H1 (cell line): ENCODE data around the gene ZNF705A. TPM values are rescaled to one million over a fixed set of nuclear protein-coding genes. Genes with fewer than 3 reads are reported as not detected.

Experiments used
- CTCF ChIA-PET: fragments of 300-600 bp; sonication (Branson Sonifier 250); formaldehyde crosslinking; loops from one replicate; lab custom pipeline; 2021; ENCODE audit not compliant: partially characterized antibody; lab: Charles Lee
- POLR2A ChIA-PET: fragments of 300-600 bp; sonication (Branson Sonifier 250); formaldehyde crosslinking; loops from one replicate; lab custom pipeline; 2021; ENCODE audit warnings: inconsistent platforms; ENCODE audit not compliant: partially characterized antibody; lab: Charles Lee
- DNase-seq, 2 experiments: peaks; one replicate each; pipeline versions ENCODE4 v3.0.0 to v3.0.0-alpha.2; 2010 to 2022; ENCODE audit warnings: low spot score in 2 of 2, low read depth in 1 of 2, mixed read lengths in 1 of 2
- FAIRE-seq: peaks from 2 replicates; lab custom pipeline; 2011; peaks lifted over from hg19 to GRCh38; lab: Jason Lieb, UNC
- H2AFZ ChIP-seq: 2 replicates; pipeline ENCODE4 v1.8.1; 2012; ENCODE audit warnings: low read length, inconsistent platforms
- H2AK5ac ChIP-seq: 2 replicates; pipeline ENCODE4 v1.6.1; 2013; ENCODE audit warnings: low read depth, low read length
- H2BK120ac ChIP-seq: replicated peaks from 2 replicates; pipeline ENCODE3; 2013; ENCODE audit warnings: low read depth, low read length, inconsistent platforms
- H2BK12ac ChIP-seq: 2 replicates; pipeline ENCODE4 v1.6.1; 2013; ENCODE audit warnings: low read depth, low read length
- H2BK15ac ChIP-seq: 2 replicates; pipeline ENCODE4 v1.6.1; 2013; ENCODE audit warnings: low read length
- H2BK20ac ChIP-seq: 2 replicates; pipeline ENCODE4 v1.6.1; 2013; ENCODE audit warnings: low read length
- H2BK5ac ChIP-seq: 2 replicates; pipeline ENCODE4 v1.6.1; 2013; ENCODE audit warnings: low read depth, low read length
- H3K14ac ChIP-seq: 2 replicates; pipeline ENCODE4 v1.6.1; 2013; ENCODE audit warnings: inconsistent platforms; ENCODE audit not compliant: insufficient read length
- H3K18ac ChIP-seq: 2 replicates; pipeline ENCODE4 v1.6.1; 2013; ENCODE audit warnings: low read length; ENCODE audit errors: extremely low read depth
- H3K23ac ChIP-seq: 2 replicates; pipeline ENCODE4 v1.6.1; 2013; ENCODE audit warnings: inconsistent platforms; ENCODE audit not compliant: insufficient read length
- H3K23me2 ChIP-seq: 2 replicates; pipeline ENCODE4 v1.6.1; 2013; ENCODE audit warnings: low read depth, low read length
- H3K27ac ChIP-seq: 2 replicates; pipeline ENCODE4 v1.6.1; 2011; ENCODE audit warnings: low read depth, low read length, inconsistent platforms
- H3K27me3 ChIP-seq, 4 experiments: replicated peaks in 1 of 4; 1 replicate in 1 of 4; 2 replicates in 3 of 4; pipeline versions ENCODE4 v1.6.1 to v1.8.1; 2011 to 2013; ENCODE audit warnings: low read length in 3 of 4, mild to moderate bottlenecking in 3 of 4, inconsistent platforms in 2 of 4, mixed read lengths in 2 of 4, moderate library complexity in 1 of 4; ENCODE audit not compliant: control insufficient read depth in 3 of 4, insufficient read depth in 3 of 4; ENCODE audit errors: extremely low read depth in 1 of 4
- H3K36me3 ChIP-seq, 4 experiments: 2 replicates each; pipeline versions ENCODE4 v1.6.1 to v1.8.1; 2011 to 2013; ENCODE audit warnings: mild to moderate bottlenecking in 4 of 4, low read length in 3 of 4, moderate library complexity in 2 of 4, control low read depth in 1 of 4, inconsistent platforms in 1 of 4; ENCODE audit not compliant: insufficient read depth in 4 of 4, control insufficient read depth in 2 of 4
- H3K4ac ChIP-seq: replicated peaks from 2 replicates; pipeline ENCODE3; 2013; ENCODE audit warnings: low read length, low read depth, mixed read lengths, inconsistent platforms; ENCODE audit not compliant: insufficient read length
- H3K4me1 ChIP-seq, 4 experiments: replicated peaks in 1 of 4; 1 replicate in 1 of 4; 2 replicates in 3 of 4; pipeline versions ENCODE4 v1.6.1 to v1.8.1; 2011 to 2013; ENCODE audit warnings: low read length in 3 of 4, inconsistent platforms in 2 of 4, mixed read lengths in 1 of 4; ENCODE audit not compliant: insufficient read depth in 4 of 4, control insufficient read depth in 3 of 4
- H3K4me2 ChIP-seq, 2 experiments: 2 replicates each; pipeline versions ENCODE4 v1.6.1 to v1.8.1; 2011 to 2013; ENCODE audit warnings: low read depth in 2 of 2, low read length in 2 of 2, control low read depth in 1 of 2, inconsistent platforms in 1 of 2, mild to moderate bottlenecking in 1 of 2; ENCODE audit not compliant: insufficient read depth in 1 of 2
- H3K4me3 ChIP-seq, 4 experiments: fragments of 200-600, 300-600 bp in 1 of 4; sonication (generic), shearing (Covaris generic), sonication (Bioruptor Twin) in 1 of 4; 2 replicates each; pipeline versions ENCODE4 v1.5.1 to v1.8.1; 2011 to 2016; ENCODE audit warnings: low read length in 4 of 4, low read depth in 3 of 4, control low read depth in 2 of 4, inconsistent platforms in 2 of 4, mild to moderate bottlenecking in 2 of 4, mixed read lengths in 1 of 4, moderate library complexity in 1 of 4; ENCODE audit not compliant: insufficient read depth in 2 of 4; ENCODE audit errors: extremely low read depth in 1 of 4
- H3K56ac ChIP-seq: replicated peaks from 2 replicates; pipeline ENCODE3; 2013; ENCODE audit warnings: low read depth, mild to moderate bottlenecking, mixed read lengths, low read length, inconsistent platforms; ENCODE audit not compliant: insufficient read length
- H3K79me1 ChIP-seq: 2 replicates; pipeline ENCODE4 v1.6.1; 2013; ENCODE audit warnings: low read depth, low read length, control low read depth
- H3K79me2 ChIP-seq, 2 experiments: 2 replicates each; pipeline versions ENCODE4 v1.6.1 to v1.8.1; 2012 to 2013; ENCODE audit warnings: low read length in 2 of 2, mild to moderate bottlenecking in 2 of 2, inconsistent platforms in 1 of 2; ENCODE audit not compliant: insufficient read depth in 2 of 2, control insufficient read depth in 1 of 2
- H3K9ac ChIP-seq, 4 experiments: replicated peaks in 1 of 4; 1 replicate in 1 of 4; 2 replicates in 3 of 4; pipeline versions ENCODE4 v1.6.1 to v1.8.1; 2011 to 2013; ENCODE audit warnings: low read depth in 3 of 4, low read length in 3 of 4, control low read depth in 2 of 4, mild to moderate bottlenecking in 2 of 4, moderate library complexity in 2 of 4, inconsistent platforms in 1 of 4; ENCODE audit errors: extremely low read depth in 1 of 4
- H3K9me3 ChIP-seq, 2 experiments: 2 replicates each; pipeline versions ENCODE4 v1.6.1 to v1.8.1; 2012 to 2013; ENCODE audit warnings: mild to moderate bottlenecking in 2 of 2, moderate library complexity in 2 of 2, control low read depth in 1 of 2, inconsistent platforms in 1 of 2, low read depth in 1 of 2, low read length in 1 of 2, mixed read lengths in 1 of 2; ENCODE audit not compliant: insufficient read depth in 2 of 2
- H4K20me1 ChIP-seq, 2 experiments: replicated peaks in 1 of 2; 2 replicates each; pipeline versions ENCODE3 to v1.8.1; 2011 to 2013; ENCODE audit warnings: inconsistent platforms in 2 of 2, low read length in 2 of 2, mild to moderate bottlenecking in 1 of 2; ENCODE audit not compliant: insufficient read depth in 2 of 2, control insufficient read depth in 1 of 2
- H4K5ac ChIP-seq: 2 replicates; pipeline ENCODE4 v1.6.1; 2013; ENCODE audit warnings: low read length, low read depth, mixed read lengths, inconsistent platforms; ENCODE audit not compliant: insufficient read length
- H4K8ac ChIP-seq: 2 replicates; pipeline ENCODE4 v1.8.0; 2013; ENCODE audit warnings: mild to moderate bottlenecking, moderate library complexity, low read length, inconsistent platforms; ENCODE audit not compliant: insufficient read depth; ENCODE audit errors: extremely low read depth
- H4K91ac ChIP-seq: replicated peaks from 2 replicates; pipeline ENCODE3; 2013; ENCODE audit warnings: low read length, mixed read lengths, inconsistent platforms; ENCODE audit not compliant: insufficient read length
- ATF3 ChIP-seq: IDR thresholded peaks from 2 replicates; pipeline ENCODE4 v1.6.1; 2011; ENCODE audit warnings: low read depth, mild to moderate bottlenecking, low read length; ENCODE audit not compliant: insufficient read depth
- CBX5 ChIP-seq: fragments of 300-800, 300-1000 bp; sonication (generic); IDR thresholded peaks from 2 replicates; pipeline ENCODE4 v1.7.1; 2016; ENCODE audit warnings: antibody characterized with exemption, low read length, low read depth
- CEBPB ChIP-seq: IDR thresholded peaks from 2 replicates; pipeline ENCODE4 v1.6.1; 2012; ENCODE audit warnings: low read depth, low read length
- EP300 ChIP-seq, 2 experiments: IDR thresholded peaks; 1 replicate in 1 of 2; 2 replicates in 1 of 2; pipeline ENCODE4 v1.6.1; 2011 to 2012; ENCODE audit warnings: low read depth in 2 of 2, low read length in 2 of 2, mild to moderate bottlenecking in 2 of 2, borderline replicate concordance in 1 of 2, inconsistent platforms in 1 of 2, moderate library complexity in 1 of 2
- FOSL1 ChIP-seq: IDR thresholded peaks from 2 replicates; pipeline ENCODE4 v1.6.1; 2011; ENCODE audit warnings: mild to moderate bottlenecking, low read depth, low read length, moderate library complexity; ENCODE audit not compliant: insufficient read depth
- POLR2A ChIP-seq, 2 experiments: IDR thresholded peaks; 1 replicate in 1 of 2; 2 replicates in 1 of 2; pipeline ENCODE4 v1.6.1; 2011; ENCODE audit warnings: low read depth in 2 of 2, low read length in 2 of 2, mild to moderate bottlenecking in 2 of 2; ENCODE audit errors: control extremely low read depth in 1 of 2
- POU5F1 ChIP-seq: IDR thresholded peaks from 2 replicates; pipeline ENCODE4 v1.6.1; 2011; ENCODE audit warnings: low read depth, mild to moderate bottlenecking, low read length, moderate library complexity
- RBBP5 ChIP-seq: IDR thresholded peaks from 2 replicates; pipeline ENCODE4 v1.7.1; 2012; ENCODE audit warnings: low read depth, mild to moderate bottlenecking, inconsistent platforms, low read length, moderate library complexity, borderline replicate concordance
- RXRA ChIP-seq: IDR thresholded peaks from 2 replicates; pipeline ENCODE4 v1.6.1; 2011; ENCODE audit warnings: low read depth, mild to moderate bottlenecking, low read length, moderate library complexity; ENCODE audit not compliant: insufficient read depth
- SP1 ChIP-seq: IDR thresholded peaks from 2 replicates; pipeline ENCODE4 v1.6.1; 2011; ENCODE audit warnings: low read depth, low read length
- SUZ12 ChIP-seq: fragments of 200-600 bp; sonication (generic); IDR thresholded peaks from 2 replicates; pipeline ENCODE4 v1.6.1; 2012; ENCODE audit warnings: mild to moderate bottlenecking, inconsistent platforms, low read length, moderate library complexity, mixed read lengths
- TAF7 ChIP-seq: optimal IDR thresholded peaks from 2 replicates; pipeline ENCODE3; 2011; ENCODE audit warnings: low read depth, mild to moderate bottlenecking, inconsistent platforms, low read length, moderate library complexity, borderline replicate concordance
- TEAD4 ChIP-seq: IDR thresholded peaks from 2 replicates; pipeline ENCODE4 v1.6.1; 2012; ENCODE audit warnings: low read depth, low read length, inconsistent platforms, mixed read lengths
- USF2 ChIP-seq: IDR thresholded peaks from 2 replicates; pipeline ENCODE4 v1.6.1; 2011; ENCODE audit warnings: low read length, improper control_type of control experiment
- polyA plus RNA-seq, 7 experiments: library from polyadenylated mRNA; depleted of rRNA in 3 of 7; stranded (reverse) in 5 of 7; unstranded in 2 of 7; fragments of >200 nt in 5 of 7; fragments of 200-250 nt in 2 of 7; gene quantifications; 1 replicate in 5 of 7; 2 replicates in 1 of 7; 4 replicates in 1 of 7; pipeline versions ENCODE4 v1.2.1 to v1.2.3, GENCODE V29; 2011 to 2013; ENCODE audit warnings: missing spikeins in 2 of 7, mixed read lengths in 2 of 7
- total RNA-seq: library from RNA; stranded (reverse); fragmentation: NEBNext Ultra II Directional; extraction: Animal tissue kit (Norgen Biotek cat#: 25700); gene quantifications from 2 replicates; pipeline ENCODE4 v1.2.1, GENCODE V29; 2021

ZNF705A gene
- total and polyA plus RNA-seq, 2 of the 8 experiments (the other 6 are each of a cell fraction or from before 2014, with no cell fraction given), result not detected

GRCh38 chr12:8154526-8154925 is 2.3 kb upstream of the ZNF705A start:
- H2AK5ac ChIP-seq, result no peak overlapping the region
- H3K27me3 ChIP-seq, result no peaks in the 10 kb centered on the region
- H3K23ac ChIP-seq, result no peak overlapping the region
- no peak overlapping the region for H2BK20ac ChIP-seq
- ChIA-PET POLR2A (no interaction called here), CTCF (no interaction called here)
- H3K9ac ChIP-seq, result no peak overlapping the region
- no peak overlapping the region for H2BK15ac ChIP-seq
- no peak for FAIRE-seq
- H2BK12ac ChIP-seq, result no peak overlapping the region
- no peaks in the 10 kb centered on the region for H3K36me3 ChIP-seq
- no peaks in the 10 kb centered on the region for H3K23me2 ChIP-seq
- H3K4me3 ChIP-seq, result no peak overlapping the region
- H3K27ac ChIP-seq, result no peak overlapping the region
- H4K5ac ChIP-seq, result no peak overlapping the region
- no peak overlapping the region for H4K91ac ChIP-seq
- H4K8ac ChIP-seq, result no peak overlapping the region
- H3K79me1 ChIP-seq, result no peaks in the 10 kb centered on the region
- no peak overlapping the region for H3K4ac ChIP-seq
- H3K79me2 ChIP-seq, result no peaks in the 10 kb centered on the region
- H3K56ac ChIP-seq, result no peak overlapping the region
- H3K9me3 ChIP-seq, result no peaks in the 10 kb centered on the region
- DNase-seq, result no peak
- no peak overlapping the region for H2AFZ ChIP-seq
- no peak overlapping the region for H3K18ac ChIP-seq
- no peak overlapping the region for H2BK5ac ChIP-seq
- no peak overlapping the region for H3K4me2 ChIP-seq
- H4K20me1 ChIP-seq, result no peaks in the 10 kb centered on the region
- no peak overlapping the region for H3K14ac ChIP-seq
- H2BK120ac ChIP-seq, result no peak overlapping the region
- no peaks in the 10 kb centered on the region for H3K4me1 ChIP-seq
- TF ChIP-seq RXRA (no peak), ATF3 (no peak), RBBP5 (no peak), TEAD4 (no peak), CBX5 (no peak), TAF7 (no peak), CEBPB (no peak), SUZ12 (no peak), POLR2A (IDR thresholded peaks at IDR 0.05; ENCODE audit: control extremely low read depth in 1 of 2, low read depth in 2 of 2, low read length in 2 of 2) (no peak), EP300 (IDR thresholded peaks at IDR 0.05; ENCODE audit: borderline replicate concordance in 1 of 2, low read depth in 2 of 2, low read length in 2 of 2) (no peak), USF2 (no peak), SP1 (no peak), FOSL1 (no peak), POU5F1 (no peak)
